ENCODE data around the gene COL20A1. TPM values are rescaled to one million over a fixed set of nuclear protein-coding genes. Genes with fewer than 3 reads are reported as not detected.

The COL20A1 gene
- total and polyA plus RNA-seq, 2 donors (not counting 1 experiment from before 2014, with no cell fraction given): not detected

GRCh38 chr20:63361519-63362435, 68.8 kb downstream of the COL20A1 start:
- CTCF ChIA-PET: no interaction called here
- H3K4me3 Mint-ChIP-seq: no peak overlapping the region

More at GRCh38 chr20:63361519-63362435, 68.8 kb downstream of the COL20A1 start:
- no peak for ATAC-seq (ENCODE audit: low read depth)
- Histone ChIP-seq H2AFZ (ENCODE audit: insufficient read depth, low read depth, low read length, poor library complexity, severe bottlenecking) (no peak overlapping the region), H3K27ac (ENCODE audit: low read length in 2 of 2) (no peak overlapping the region), H3K36me3 (replicated peaks in 1 of 2; ENCODE audit: control extremely low read depth in 1 of 2, control insufficient read depth in 1 of 2, extremely low read depth in 1 of 2, insufficient read depth in 2 of 2, low read length in 1 of 2) (no peaks in the 10 kb centered on the region), H3K9ac (ENCODE audit: low read length) (no peak overlapping the region), H3K4me3 (ENCODE audit: control extremely low read depth in 1 of 5, extremely low read depth in 1 of 5, insufficient read depth in 1 of 5, low read depth in 2 of 5, low read length in 4 of 5) (no peak overlapping the region), H3K9me3 (ENCODE audit: control extremely low read depth in 1 of 3, control insufficient read depth in 2 of 3, insufficient read depth in 1 of 3, low read length in 2 of 3) (peaks cover 0 to 19% (median 0%) of the 10 kb centered on the region in 3 donors), H3K4me1 (ENCODE audit: control insufficient read depth in 2 of 2, insufficient read depth in 2 of 2, low read length in 2 of 2) (peaks cover 0 to 9% of the 10 kb centered on the region in 2 donors), H3K4me2 (replicated peaks; ENCODE audit: low read depth, low read length, poor library complexity, severe bottlenecking) (no peak overlapping the region), H3K27me3 (replicated peaks in 1 of 4; ENCODE audit: control extremely low read depth in 1 of 4, control insufficient read depth in 3 of 4, insufficient read depth in 4 of 4, low read length in 3 of 4) (peaks cover 0 to 45% (median 7%) of the 10 kb centered on the region in 4 experiments), H4K20me1 (ENCODE audit: control insufficient read depth, insufficient read depth, low read length, poor library complexity, severe bottlenecking) (no peaks in the 10 kb centered on the region), H3K79me2 (ENCODE audit: control insufficient read depth, insufficient read depth, low read length) (no peaks in the 10 kb centered on the region)
- Mint-ChIP-seq H3K27me3 (peaks cover 17% of the 10 kb centered on the region), H3K27ac (no peak overlapping the region), H3K9me3 (ENCODE audit: insufficient read depth) (no peaks in the 10 kb centered on the region), H3K4me1 (peaks cover 4% of the 10 kb centered on the region)
- DNase-seq: no peak
- WGBS (ENCODE audit: insufficient coverage): 9% methylated on average over 44 of the region's 50 CpGs
- TF ChIP-seq EZH2 (IDR thresholded peaks at IDR 0.05; ENCODE audit: borderline replicate concordance, insufficient read depth, low read depth, low read length, poor library complexity, severe bottlenecking) (no peak), CTCF (IDR thresholded peaks at IDR 0.05) (no peak)
- intact Hi-C loops (cut with micrococcal nuclease): no loop called here
- POLR2A ChIA-PET: no interaction called here

Data from B cell (primary cell).